H9 (cell line): ENCODE measurements around the gene PEX1. TPM values are rescaled to one million over a fixed set of nuclear protein-coding genes. Genes with fewer than 3 reads are reported as not detected.

Experiments used
- DNase-seq: peaks from one replicate; pipeline ENCODE4 v3.0.0-alpha.2; 2017
- H2AFZ ChIP-seq: one replicate; pipeline ENCODE4 v1.6.1; 2013; ENCODE audit warnings: mild to moderate bottlenecking, low read length, control low read depth, moderate library complexity
- H2AK5ac ChIP-seq: 2 replicates; pipeline ENCODE4 v1.6.1; 2013; ENCODE audit warnings: low read length, control low read depth, mixed read lengths; ENCODE audit not compliant: insufficient read length
- H2BK120ac ChIP-seq: one replicate; pipeline ENCODE4 v1.6.1; 2013; ENCODE audit warnings: low read depth, mild to moderate bottlenecking, low read length, control low read depth, inconsistent platforms; ENCODE audit not compliant: poor library complexity, severe bottlenecking
- H2BK12ac ChIP-seq: 2 replicates; pipeline ENCODE4 v1.6.1; 2013; ENCODE audit warnings: low read length, control low read depth, mixed read lengths, low read depth; ENCODE audit not compliant: insufficient read length
- H2BK15ac ChIP-seq: 2 replicates; pipeline ENCODE4 v1.6.1; 2013; ENCODE audit warnings: low read depth, low read length, control low read depth
- H2BK20ac ChIP-seq: one replicate; pipeline ENCODE4 v1.6.1; 2013; ENCODE audit warnings: low read depth, mild to moderate bottlenecking, low read length, control low read depth, inconsistent platforms; ENCODE audit not compliant: poor library complexity, severe bottlenecking
- H2BK5ac ChIP-seq: 2 replicates; pipeline ENCODE4 v1.6.1; 2013; ENCODE audit warnings: low read length, control low read depth, mixed read lengths; ENCODE audit not compliant: insufficient read length
- H3K14ac ChIP-seq: 2 replicates; pipeline ENCODE4 v1.6.1; 2013; ENCODE audit warnings: low read length, control low read depth; ENCODE audit not compliant: insufficient read depth
- H3K18ac ChIP-seq: 2 replicates; pipeline ENCODE4 v1.6.1; 2013; ENCODE audit warnings: low read depth, mild to moderate bottlenecking, mixed read lengths, low read length, control low read depth; ENCODE audit not compliant: insufficient read length
- H3K23ac ChIP-seq: 2 replicates; pipeline ENCODE4 v1.6.1; 2013; ENCODE audit warnings: low read length, control low read depth, mixed read lengths, low read depth; ENCODE audit not compliant: insufficient read length
- H3K23me2 ChIP-seq: 2 replicates; pipeline ENCODE4 v1.6.1; 2013; ENCODE audit warnings: low read depth, mild to moderate bottlenecking, mixed read lengths, low read length, control low read depth; ENCODE audit not compliant: insufficient read length, poor library complexity, severe bottlenecking
- H3K27ac ChIP-seq: 2 replicates; pipeline ENCODE4 v1.5.1; 2013; ENCODE audit warnings: low read length, control low read depth, mixed read lengths, low read depth; ENCODE audit not compliant: insufficient read length
- H3K27me3 ChIP-seq: 2 replicates; pipeline ENCODE4 v1.6.1; 2013; ENCODE audit warnings: low read length, control low read depth, inconsistent platforms; ENCODE audit not compliant: insufficient read depth
- H3K4ac ChIP-seq: 2 replicates; pipeline ENCODE4 v1.6.1; 2013; ENCODE audit warnings: low read depth, mild to moderate bottlenecking, control low read depth, inconsistent platforms, low read length, moderate library complexity
- H3K4me1 ChIP-seq: 2 replicates; pipeline ENCODE4 v1.6.1; 2013; ENCODE audit warnings: low read length, control low read depth, inconsistent platforms; ENCODE audit not compliant: insufficient read depth
- H3K4me2 ChIP-seq: 2 replicates; pipeline ENCODE4 v1.6.1; 2013; ENCODE audit warnings: low read length, control low read depth, mixed read lengths; ENCODE audit not compliant: insufficient read length, insufficient read depth
- H3K56ac ChIP-seq: 2 replicates; pipeline ENCODE4 v1.6.1; 2013; ENCODE audit warnings: low read depth, mild to moderate bottlenecking, mixed read lengths, low read length, control low read depth; ENCODE audit not compliant: insufficient read length
- H3K79me1 ChIP-seq: 2 replicates; pipeline ENCODE4 v1.6.1; 2013; ENCODE audit warnings: low read depth, mild to moderate bottlenecking, moderate library complexity, low read length, control low read depth, inconsistent platforms; ENCODE audit not compliant: insufficient read depth, poor library complexity, severe bottlenecking
- H3K79me2 ChIP-seq: 2 replicates; pipeline ENCODE4 v1.6.1; 2013; ENCODE audit warnings: low read length, control low read depth, inconsistent platforms; ENCODE audit not compliant: insufficient read depth
- H3K9ac ChIP-seq: 2 replicates; pipeline ENCODE4 v1.6.1; 2013; ENCODE audit warnings: low read length, control low read depth, mixed read lengths; ENCODE audit not compliant: insufficient read length; ENCODE audit errors: extremely low read depth
- H3K9me3 ChIP-seq: one replicate; pipeline ENCODE4 v1.6.1; 2013; ENCODE audit warnings: low read depth, low read length, inconsistent platforms; ENCODE audit not compliant: control insufficient read depth
- H3T11ph ChIP-seq: one replicate; pipeline ENCODE4 v1.6.1; 2013; ENCODE audit warnings: mild to moderate bottlenecking, low read length, control low read depth, inconsistent platforms
- H4K20me1 ChIP-seq: one replicate; pipeline ENCODE4 v1.6.1; 2013; ENCODE audit not compliant: control insufficient read depth, insufficient read length, insufficient read depth
- H4K5ac ChIP-seq: 2 replicates; pipeline ENCODE4 v1.6.1; 2013; ENCODE audit warnings: low read depth, mild to moderate bottlenecking, mixed read lengths, low read length, control low read depth; ENCODE audit not compliant: insufficient read length
- H4K8ac ChIP-seq: replicated peaks from 2 replicates; pipeline ENCODE4 v1.6.1; 2013; ENCODE audit warnings: low read length, control low read depth, mixed read lengths, low read depth; ENCODE audit not compliant: insufficient read length
- H4K91ac ChIP-seq: 2 replicates; pipeline ENCODE4 v1.6.1; 2013; ENCODE audit warnings: low read depth, mild to moderate bottlenecking, moderate library complexity, mixed read lengths, low read length, control low read depth; ENCODE audit not compliant: insufficient read length
- H3K27ac Mint-ChIP-seq, 3 experiments: 2 replicates in 2 of 3; 3 replicates in 1 of 3; pipeline ENCODE4 v1.8.0; 2020 to 2021; ENCODE audit warnings: mixed read lengths in 3 of 3, mild to moderate bottlenecking in 1 of 3, moderate library complexity in 1 of 3
- H3K27me3 Mint-ChIP-seq: 2 replicates; pipeline ENCODE4 v1.8.0; 2021; ENCODE audit warnings: low read depth, mild to moderate bottlenecking, moderate library complexity, mixed read lengths
- H3K36me3 Mint-ChIP-seq, 3 experiments: 2 replicates in 2 of 3; 3 replicates in 1 of 3; pipeline ENCODE4 v1.8.0; 2020 to 2021; ENCODE audit warnings: low read depth in 3 of 3, mixed read lengths in 3 of 3; ENCODE audit not compliant: insufficient read depth in 1 of 3
- H3K4me1 Mint-ChIP-seq, 2 experiments: 2 replicates each; pipeline ENCODE4 v1.8.0; 2020; ENCODE audit warnings: mixed read lengths in 2 of 2
- H3K4me3 Mint-ChIP-seq, 2 experiments: 2 replicates in 1 of 2; 3 replicates in 1 of 2; pipeline ENCODE4 v1.8.0; 2020 to 2021; ENCODE audit warnings: mild to moderate bottlenecking in 2 of 2, mixed read lengths in 2 of 2, moderate library complexity in 1 of 2
- H3K9me3 Mint-ChIP-seq, 2 experiments: 2 replicates in 1 of 2; 3 replicates in 1 of 2; pipeline ENCODE4 v1.8.0; 2020; ENCODE audit warnings: mild to moderate bottlenecking in 2 of 2, mixed read lengths in 2 of 2, moderate library complexity in 1 of 2
- CTCF ChIP-seq: fragments of 200-600 bp; sonication (generic); conservative IDR thresholded peaks from 3 replicates; pipeline ENCODE4 v1.8.0; 2021; ENCODE audit warnings: antibody characterized with exemption, mild to moderate bottlenecking
- WGBS: extraction: QIAGEN DNeasy Blood & Tissue Kit; methylation state at CpG from one replicate; pipeline ENCODE4 v1.1.7; 2013; ENCODE audit warnings: missing lambda C conversion rate, low lambda C conversion rate, mixed read lengths; ENCODE audit not compliant: insufficient read length; ENCODE audit errors: extremely low coverage; 5-methylcytosine and 5-hydroxymethylcytosine counted together
- total RNA-seq: library from RNA; stranded (reverse); gene quantifications from 2 replicates; pipeline ENCODE4 v1.2.1, GENCODE V29; 2021

PEX1 gene
- total RNA-seq, 1 experiment from 2014 or later: 21.8 TPM

GRCh38 chr7:92557808-92558362 is 29.6 kb upstream of the PEX1 start:
- H3K27me3 Mint-ChIP-seq: no peaks in the 10 kb centered on the region
- Histone ChIP-seq H2BK12ac (no peak overlapping the region), H3K27me3 (no peaks in the 10 kb centered on the region), H2AFZ (no peak overlapping the region), H2BK120ac (no peak overlapping the region), H3K23me2 (no peaks in the 10 kb centered on the region), H4K5ac (no peak overlapping the region), H3K9me3 (no peaks in the 10 kb centered on the region), H3K79me2 (no peaks in the 10 kb centered on the region), H3K4ac (no peak overlapping the region), H3K27ac (no peak overlapping the region), H2AK5ac (no peak overlapping the region), H3K23ac (no peak overlapping the region), H3K4me2 (no peak overlapping the region), H2BK5ac (no peak overlapping the region), H4K20me1 (no peaks in the 10 kb centered on the region), H3K14ac (no peak overlapping the region), H3K4me1 (no peaks in the 10 kb centered on the region), H3T11ph (no peak overlapping the region), H3K18ac (no peak overlapping the region), H2BK20ac (no peak overlapping the region), H2BK15ac (no peak overlapping the region), H4K8ac (no peak overlapping the region), H3K79me1 (no peaks in the 10 kb centered on the region), H3K9ac (no peak overlapping the region), H3K56ac (no peak overlapping the region), H4K91ac (no peak overlapping the region)
- no peak for DNase-seq
- peaks cover 1 to 9% (median 8%) of the 10 kb centered on the region in 3 experiments; a peak in 6 of 7 replicates for H3K36me3 Mint-ChIP-seq
- TF ChIP-seq CTCF: no peak
- H3K27ac Mint-ChIP-seq: peak overlapping the region in 1 of 3 experiments; percentile 8; a peak in 2 of 7 replicates
- H3K4me3 Mint-ChIP-seq: no peak overlapping the region
- no CpG with 5 or more reads among the region's 7 CpGs for WGBS
- no peaks in the 10 kb centered on the region for H3K9me3 Mint-ChIP-seq
- H3K4me1 Mint-ChIP-seq: no peaks in the 10 kb centered on the region
